ENCODE measurements around the gene UGGT1.
"Not testable (repeated sequence)": the region's sequence is repeated elsewhere in the genome, so short reads cannot be mapped to it uniquely, and the experiment has no call there.

The UGGT1 gene

GRCh38 chr2:128178149-128178649, 87.2 kb downstream of the UGGT1 start:
- no peak for DNase-seq

- no peak for DNase-seq
These were observed 87.9 kb downstream of the UGGT1 start for GRCh38 chr2:128178650-128179460.

- DNase-seq = no peak
These were observed 88.4 kb downstream of the UGGT1 start for GRCh38 chr2:128179461-128179755.

DNA sequence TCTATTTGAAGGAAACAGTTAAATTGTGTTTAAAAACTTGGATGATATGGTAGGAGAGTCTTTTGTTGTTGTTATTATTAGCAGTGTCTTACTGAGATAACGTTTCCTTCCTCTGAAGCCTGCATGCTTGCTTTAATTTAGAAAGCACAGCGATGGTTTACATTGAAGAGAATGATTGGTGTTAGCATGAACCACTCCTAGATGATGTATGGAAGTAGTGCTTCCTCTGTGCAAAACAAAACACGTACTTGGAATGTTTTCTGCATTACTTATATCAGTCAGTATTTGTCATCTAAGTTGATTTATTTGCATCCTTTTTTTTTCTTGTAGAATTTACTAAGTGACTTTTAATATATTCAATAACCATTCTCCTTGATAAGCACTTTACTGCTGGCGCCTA, 89.0 kb downstream of the UGGT1 start:
- DNase-seq = no peak

- DNase-seq = no peak
These were observed 94.6 kb downstream of the UGGT1 start for GRCh38 chr2:128185576-128185975.

DNA sequence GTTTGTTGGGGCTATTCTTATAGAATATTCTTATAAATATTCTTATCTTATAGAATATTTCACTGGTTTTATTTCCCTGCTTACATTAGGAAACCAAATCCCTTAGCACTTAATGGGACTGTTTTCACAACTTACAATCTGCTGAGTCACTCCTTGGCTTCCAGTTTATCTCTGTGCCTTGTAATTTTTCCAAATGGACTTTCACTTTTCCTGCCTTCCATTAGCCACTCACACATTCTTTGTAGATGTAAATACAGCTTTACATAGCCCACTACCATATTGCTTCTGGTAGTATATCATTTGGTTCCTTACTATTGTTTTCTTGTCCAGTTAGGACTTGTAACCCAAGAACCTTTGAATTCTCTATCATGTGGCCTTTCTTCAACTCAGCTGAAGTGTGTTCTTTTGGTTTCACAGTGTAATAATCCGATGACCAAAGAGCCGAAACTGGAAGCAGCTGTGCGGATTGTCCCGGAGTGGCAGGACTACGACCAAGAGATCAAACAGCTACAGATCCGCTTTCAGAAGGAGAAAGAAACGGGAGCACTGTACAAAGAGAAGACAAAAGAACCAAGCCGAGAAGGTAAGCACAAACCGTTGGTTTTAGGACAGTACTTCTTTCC, 96.1 kb downstream of the UGGT1 start:
- DNase-seq = no peak

GRCh38 chr2:128195435-128195984, 104.5 kb downstream of the UGGT1 start:
- no peak for DNase-seq

DNA sequence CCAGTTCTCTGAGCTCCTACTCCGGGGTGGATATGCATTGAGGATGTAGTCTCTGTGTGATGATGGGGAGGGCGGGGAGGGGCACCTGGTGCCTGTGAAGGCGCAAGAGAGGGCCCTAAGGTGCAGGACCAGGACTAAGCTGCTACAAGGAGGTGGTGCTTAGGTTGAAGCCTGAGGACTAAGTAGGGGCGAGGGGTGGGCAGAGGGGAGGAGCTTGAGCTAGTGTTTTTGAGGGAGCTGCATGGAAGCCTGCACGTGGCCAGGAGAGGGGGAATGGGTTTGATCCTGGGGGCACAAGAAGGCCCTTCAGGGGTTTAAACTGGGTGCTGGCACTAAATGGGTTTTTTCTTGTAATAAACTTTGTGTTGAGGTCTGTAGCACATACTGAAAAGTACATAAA, 105.0 kb downstream of the UGGT1 start:
- no peak for DNase-seq

DNA sequence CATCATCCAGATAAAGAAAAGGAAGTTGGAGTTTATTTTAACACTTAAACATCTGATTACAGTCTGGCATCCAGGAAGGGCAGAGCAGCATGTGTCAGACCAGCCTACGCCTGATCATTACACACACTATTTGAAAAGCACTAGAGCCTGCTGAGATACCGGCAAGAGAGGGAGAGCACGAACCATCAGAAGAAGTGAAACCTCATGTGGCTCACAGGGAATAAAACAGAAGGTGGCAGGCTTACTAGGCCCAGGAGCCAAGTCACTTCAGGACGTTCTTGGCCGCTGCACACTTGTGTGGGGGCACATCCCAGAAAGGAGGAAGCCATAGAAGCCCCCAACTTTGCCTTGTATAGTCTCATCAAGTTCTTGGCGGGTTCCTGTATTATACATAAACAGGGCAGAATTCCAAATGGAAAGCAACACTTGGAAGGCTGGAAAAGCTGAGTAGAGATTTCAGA, 105.5 kb downstream of the UGGT1 start:
- DNase-seq = no peak

GRCh38 chr2:128197059-128197458, 106.1 kb downstream of the UGGT1 start:
- no peak for DNase-seq

GRCh38 chr2:128198656-128199055, 107.7 kb downstream of the UGGT1 start:
- no peak for DNase-seq

- no peak for DNase-seq
These were observed 108.1 kb downstream of the UGGT1 start for GRCh38 chr2:128199141-128199540.

- DNase-seq = no peak
These were observed 111.8 kb downstream of the UGGT1 start for GRCh38 chr2:128202791-128203190.

DNA sequence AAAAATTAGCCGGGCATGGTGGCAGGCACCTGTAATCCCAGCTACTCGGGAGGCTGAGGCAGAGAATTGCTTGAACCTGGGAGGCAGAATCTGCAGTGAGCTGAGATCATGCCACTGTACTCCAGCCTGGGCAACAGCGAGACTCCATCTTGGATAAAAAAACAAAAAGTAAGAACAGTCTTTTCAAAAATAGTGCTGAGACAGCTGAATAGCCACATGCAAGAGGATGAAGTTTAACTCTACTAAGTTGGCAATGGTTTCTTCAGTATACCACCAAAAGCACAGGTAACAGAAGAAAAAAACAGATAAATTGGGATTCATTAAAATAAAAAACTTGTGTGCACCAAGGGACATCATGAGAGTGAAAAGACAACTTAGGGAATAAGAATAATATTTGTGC, 115.2 kb downstream of the UGGT1 start:
- no peak for DNase-seq

DNA sequence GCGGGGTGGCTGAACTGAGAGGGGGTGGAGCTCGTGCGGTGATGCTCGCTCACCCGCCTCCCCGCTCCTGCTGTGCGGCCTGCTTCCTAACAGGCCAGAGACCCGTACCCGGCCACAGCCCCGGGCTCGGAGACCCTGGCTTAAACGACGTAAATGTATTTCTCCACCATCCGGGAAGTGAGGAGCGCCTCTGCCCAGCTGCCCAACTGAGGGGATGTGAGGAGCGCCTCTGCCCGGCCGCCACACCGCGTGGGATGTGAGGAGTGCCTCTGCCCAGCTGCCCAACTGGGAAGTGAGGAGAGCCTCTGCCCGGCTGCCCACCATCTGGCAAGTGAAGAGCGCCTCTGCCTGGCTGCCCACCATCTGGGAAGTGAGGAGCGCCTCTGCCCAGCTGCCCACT, 117.0 kb downstream of the UGGT1 start:
- DNase-seq = no peak

GRCh38 chr2:128208631-128209324, 117.8 kb downstream of the UGGT1 start:
- not testable (repeated sequence) for DNase-seq

- no peak for DNase-seq
These were observed 123.3 kb downstream of the UGGT1 start for GRCh38 chr2:128214251-128214650.

DNA sequence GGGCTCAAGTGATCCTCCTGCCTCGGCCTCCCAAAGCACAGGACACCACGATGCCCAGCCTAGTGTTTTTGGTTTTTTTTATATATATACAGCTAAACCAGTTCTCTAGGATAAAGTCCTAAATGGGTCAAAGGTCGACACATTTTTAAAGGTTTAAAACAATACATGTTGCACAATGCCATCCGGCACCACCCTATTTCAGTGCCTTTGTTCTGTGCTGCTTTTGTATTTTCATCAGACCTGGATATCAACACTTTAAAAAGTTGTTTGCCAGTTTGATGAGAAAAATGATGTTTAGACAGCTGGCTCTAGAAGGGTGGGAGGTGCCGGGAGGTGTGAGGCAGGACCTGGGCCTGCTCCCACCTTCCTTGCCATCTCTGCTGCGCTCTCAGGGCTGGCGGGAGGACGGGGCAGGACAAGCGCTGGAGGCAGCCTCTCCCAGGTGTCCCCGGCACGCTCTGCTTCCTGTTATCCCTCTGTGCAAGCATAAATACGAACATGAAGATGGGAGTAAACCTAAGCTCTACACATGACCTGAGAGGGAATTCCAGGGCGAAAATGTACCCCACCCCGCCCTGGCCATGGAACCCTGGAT, 124.0 kb downstream of the UGGT1 start:
- DNase-seq = no peak

- no peak for DNase-seq
These were observed 125.1 kb downstream of the UGGT1 start for GRCh38 chr2:128215897-128216642.

- DNase-seq = no peak
These were observed 126.7 kb downstream of the UGGT1 start for GRCh38 chr2:128217671-128218070.

GRCh38 chr2:128219891-128220290, 128.9 kb downstream of the UGGT1 start:
- DNase-seq = no peak

DNA sequence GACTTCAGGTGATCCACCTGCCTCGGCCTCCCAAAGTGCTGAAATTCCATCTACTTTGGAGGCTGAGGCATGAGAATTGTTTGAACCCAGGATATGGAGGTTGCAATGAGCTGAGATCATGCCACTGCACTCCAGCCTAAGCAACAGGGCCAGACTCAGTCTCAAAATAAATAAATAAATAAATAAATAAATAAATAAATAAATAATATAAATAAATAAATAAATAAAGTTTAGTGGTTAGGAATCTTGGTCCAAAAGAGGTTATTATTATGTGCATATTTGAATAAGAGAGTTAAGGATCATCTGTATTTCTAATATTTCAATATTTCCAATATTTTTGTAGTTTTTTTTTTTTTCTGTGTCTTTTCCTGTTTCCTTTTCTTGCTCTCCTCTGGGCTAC, 136.9 kb downstream of the UGGT1 start:
- no peak for DNase-seq

Data from NCI-H526 treated with DMSO at 0.1 percent for 48 hours (cell line).